HCEC 1CT (cell line): Measurements from ENCODE around the gene SNX13.
A peak's percentile ranks its signal among the peaks of the same experiment; 100 is the strongest.

Source experiments
- DNase-seq: peaks from one replicate; pipeline ENCODE4 v3.0.0-alpha.2; 2017

SNX13 gene

DNA sequence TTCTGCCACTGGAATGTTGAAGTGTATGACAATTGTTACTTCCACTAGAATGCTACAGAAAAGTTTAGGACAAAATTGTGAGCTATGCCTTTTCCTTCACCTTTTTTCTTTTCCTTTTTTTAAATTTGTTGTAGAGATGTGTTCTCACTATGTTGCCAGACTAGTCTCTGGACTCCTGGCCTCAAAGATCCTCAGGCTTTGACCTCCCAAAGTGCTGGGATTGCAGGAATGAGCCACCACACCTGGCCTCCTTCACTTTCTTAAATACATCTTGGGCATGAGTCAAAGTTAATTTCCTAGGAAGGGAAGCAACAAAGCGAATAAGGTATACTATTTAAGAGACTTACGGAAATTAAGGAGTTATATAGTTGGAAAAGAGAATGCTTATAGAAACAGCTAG lies 2.7 kb upstream of the SNX13 start:
- DNase-seq: no peak

DNA sequence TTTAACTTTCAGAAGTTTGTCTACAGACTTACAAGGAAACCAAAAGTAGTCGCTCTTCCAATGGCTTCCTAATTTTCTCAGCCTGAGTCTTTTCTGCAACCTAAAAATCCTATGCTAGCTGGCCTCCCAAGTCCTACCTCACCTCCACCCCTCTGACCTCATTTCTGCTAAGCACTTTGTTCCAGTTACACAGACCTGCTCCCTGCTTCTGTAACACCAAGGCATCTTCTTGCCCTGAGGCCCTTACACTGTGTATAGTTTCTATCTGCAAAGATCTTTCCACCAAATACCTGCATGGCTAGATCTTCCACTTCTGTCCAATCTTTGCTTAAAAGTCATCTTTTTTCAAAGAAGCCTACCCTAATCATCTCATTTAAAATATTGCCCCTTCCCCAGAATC lies 1.9 kb upstream of the SNX13 start:
- DNase-seq: no peak

DNA sequence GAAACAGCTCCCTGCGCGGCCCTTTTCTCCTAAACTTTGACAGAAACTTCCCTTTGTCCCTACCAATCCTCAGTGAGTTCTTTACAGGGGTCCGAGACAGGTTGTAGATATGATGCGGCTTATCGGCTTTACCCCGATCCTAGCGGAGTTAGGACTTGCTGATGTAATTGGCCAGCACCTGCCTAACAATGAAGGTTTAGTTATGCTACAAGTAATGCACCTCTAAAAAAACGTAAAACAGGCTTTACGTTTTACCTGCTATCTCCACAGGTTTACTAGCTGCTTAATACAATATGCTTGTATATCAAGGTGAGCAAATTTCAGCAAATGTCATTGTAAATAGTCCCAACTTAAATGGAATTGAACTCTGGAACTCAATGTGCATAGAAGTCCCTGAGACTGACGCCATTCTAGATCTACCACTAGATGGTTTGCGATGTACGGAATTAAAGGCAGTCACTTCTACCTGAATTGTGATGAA lies 697 bp upstream of the SNX13 start:
- no peak for DNase-seq

DNA sequence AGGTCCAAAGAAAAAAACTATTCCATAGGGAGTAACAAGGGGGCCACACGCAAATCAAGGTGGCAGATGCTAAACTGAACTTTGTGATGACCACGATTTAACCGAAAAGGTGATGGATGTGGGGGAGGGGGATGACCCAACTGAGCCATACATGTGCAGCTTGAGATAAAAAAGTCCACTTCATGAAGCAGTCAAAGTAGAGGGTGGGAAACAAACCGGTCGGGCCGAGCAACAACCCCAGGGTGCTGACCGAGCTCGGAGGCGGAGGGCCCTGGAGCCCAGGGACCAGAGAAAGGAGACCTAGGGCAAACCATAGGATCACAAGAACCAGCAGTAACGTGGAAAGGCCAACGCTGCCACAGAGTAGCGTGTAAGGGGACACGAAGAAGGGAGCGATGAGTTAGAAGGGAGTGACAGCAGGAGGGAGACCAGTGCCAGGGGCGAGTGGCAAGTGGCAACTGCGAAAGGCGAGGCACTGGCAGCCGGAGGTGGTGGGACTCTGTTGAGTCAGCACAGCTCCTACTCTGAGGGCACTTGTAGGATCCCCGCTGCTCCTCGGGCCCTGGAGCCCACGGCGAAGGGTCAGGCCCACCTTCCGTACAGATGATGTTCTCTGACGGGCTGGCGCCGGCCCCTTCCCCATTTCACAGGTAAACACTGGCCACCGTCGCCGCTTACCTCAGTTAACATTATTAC lies 540 bp downstream of the SNX13 start:
- DNase-seq: peak; percentile 50

- DNase-seq: peak; percentile 43
Observed at GRCh38 chr7:17939211-17939605, 1.1 kb downstream of the SNX13 start.

GRCh38 chr7:17937506-17938120 lies 2.7 kb downstream of the SNX13 start:
- DNase-seq: peak; percentile 9

- no peak for DNase-seq
Observed at GRCh38 chr7:17936321-17936720, 4.0 kb downstream of the SNX13 start.

DNA sequence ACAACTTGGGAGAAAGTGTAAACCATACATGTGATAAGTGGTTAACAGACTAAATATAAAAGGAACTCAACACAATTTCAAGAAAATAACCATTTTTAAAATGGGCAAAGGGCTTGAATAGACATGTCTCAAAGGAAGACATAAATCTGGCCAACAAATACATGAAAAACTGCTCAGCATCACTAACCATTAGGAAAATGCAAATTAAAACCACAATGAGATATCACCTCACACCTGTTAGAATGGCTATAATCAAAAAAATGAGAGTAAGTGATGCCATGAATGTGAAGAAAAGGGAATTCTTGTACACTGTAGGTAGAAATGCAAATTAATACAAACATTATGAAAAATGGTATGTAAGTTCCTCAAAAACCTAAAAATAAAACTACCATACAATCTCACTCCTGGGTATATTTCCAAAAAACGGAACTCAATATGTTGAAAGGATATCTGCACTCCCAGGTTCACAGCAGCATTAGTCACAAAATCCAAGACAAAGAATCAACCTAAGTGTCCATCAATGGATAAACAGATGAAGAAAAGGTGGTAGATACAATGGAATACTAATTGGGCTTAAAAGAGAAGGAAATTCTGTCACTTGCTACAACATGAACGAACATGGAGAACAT lies 5.6 kb downstream of the SNX13 start:
- DNase-seq: no peak

DNA sequence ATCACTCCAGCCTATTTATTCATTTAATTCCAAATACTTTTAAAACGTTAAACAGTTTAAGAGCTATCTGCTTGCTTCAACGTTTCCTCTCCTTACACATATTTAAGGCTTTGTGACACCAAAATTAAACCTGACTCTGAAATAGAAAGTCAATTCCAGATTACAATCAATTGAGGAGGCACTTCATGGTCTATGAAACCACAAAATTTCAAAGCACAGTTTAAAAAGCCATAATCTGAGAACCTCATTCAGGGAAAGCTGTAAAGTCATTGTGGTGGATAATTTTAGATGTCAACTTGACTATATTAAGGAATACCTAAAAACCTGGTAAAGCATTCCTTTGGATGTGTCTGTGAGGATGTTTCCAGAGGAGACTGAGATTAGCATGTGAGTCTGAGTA lies 6.2 kb downstream of the SNX13 start:
- no peak for DNase-seq

DNA sequence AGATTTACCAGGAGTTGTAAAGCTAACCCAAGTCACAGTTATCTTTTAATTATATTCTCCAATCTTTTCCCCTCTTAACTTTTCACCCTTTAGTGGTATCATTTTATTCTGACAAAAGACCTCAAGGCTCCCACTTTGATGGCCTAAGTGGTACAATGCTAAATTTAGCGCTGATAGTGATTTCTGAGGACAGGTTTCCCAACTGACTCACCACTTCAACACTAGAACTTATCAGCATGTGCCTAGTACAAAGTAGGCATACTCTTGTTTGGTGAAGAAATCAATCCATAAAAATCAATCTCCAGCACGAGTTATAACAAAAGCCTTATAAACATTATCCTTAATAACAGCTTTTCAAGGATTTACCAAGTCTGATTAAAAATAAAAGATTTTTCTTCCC lies 7.5 kb downstream of the SNX13 start:
- no peak for DNase-seq

DNA sequence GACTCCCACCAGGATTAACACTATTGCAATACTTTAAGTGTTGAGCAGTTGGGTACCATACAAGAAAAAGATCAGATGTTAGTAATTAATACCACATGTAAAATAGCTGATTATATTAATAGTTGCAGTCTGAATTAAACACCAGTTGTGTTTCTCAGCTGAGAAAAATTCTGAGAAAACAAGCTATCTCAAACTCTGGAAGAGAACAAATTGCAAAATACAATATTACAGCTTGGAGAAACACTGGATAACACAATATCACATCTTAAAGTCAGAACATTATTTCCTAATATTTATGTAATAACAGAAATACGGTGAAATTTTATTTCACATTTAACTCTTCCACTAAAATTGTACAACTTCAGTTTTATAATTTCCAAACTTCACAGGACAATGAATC lies 9.2 kb downstream of the SNX13 start:
- no peak for DNase-seq

- no peak for DNase-seq
Observed at GRCh38 chr7:17930546-17930945, 9.7 kb downstream of the SNX13 start.

DNA sequence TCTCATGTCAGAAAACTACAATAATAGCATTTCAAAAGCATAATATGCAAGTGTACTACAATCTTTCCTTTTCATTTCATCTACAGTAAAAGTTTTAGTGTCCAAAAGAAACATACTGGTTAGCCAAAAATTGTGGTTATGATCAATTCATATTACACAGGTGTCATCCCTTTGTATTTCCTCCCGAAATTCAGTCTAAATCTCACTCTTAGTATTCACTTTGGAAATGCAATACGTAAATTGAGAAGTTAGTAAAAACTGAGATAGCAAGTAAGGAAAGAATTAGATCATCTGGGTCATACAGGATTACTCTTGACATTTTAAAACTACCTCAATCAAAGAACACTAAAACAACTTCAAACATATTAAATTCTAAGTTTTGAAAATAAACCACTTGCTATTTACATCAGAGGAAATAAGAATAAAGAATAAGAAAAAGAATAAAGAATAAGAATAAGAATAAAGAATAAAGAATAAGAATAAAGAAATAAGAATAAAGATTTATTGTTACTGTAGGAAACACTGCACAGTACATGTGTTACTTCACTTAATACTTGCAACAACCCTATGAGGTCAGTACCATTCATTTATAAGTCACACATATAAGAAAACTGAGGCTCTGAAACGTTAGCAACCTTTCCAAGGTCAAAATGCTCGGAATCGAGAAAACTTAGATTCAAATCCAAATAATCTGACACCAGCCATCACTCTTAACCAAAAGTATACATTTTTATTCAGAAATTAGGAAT lies 10.5 kb downstream of the SNX13 start:
- DNase-seq: no peak

GRCh38 chr7:17928055-17928454 lies 12.2 kb downstream of the SNX13 start:
- DNase-seq: no peak

- DNase-seq: no peak
Observed at GRCh38 chr7:17921857-17922416, 18.4 kb downstream of the SNX13 start.

GRCh38 chr7:17917842-17918241 lies 22.5 kb downstream of the SNX13 start:
- no peak for DNase-seq

GRCh38 chr7:17916786-17917185 lies 23.5 kb downstream of the SNX13 start:
- no peak for DNase-seq

DNA sequence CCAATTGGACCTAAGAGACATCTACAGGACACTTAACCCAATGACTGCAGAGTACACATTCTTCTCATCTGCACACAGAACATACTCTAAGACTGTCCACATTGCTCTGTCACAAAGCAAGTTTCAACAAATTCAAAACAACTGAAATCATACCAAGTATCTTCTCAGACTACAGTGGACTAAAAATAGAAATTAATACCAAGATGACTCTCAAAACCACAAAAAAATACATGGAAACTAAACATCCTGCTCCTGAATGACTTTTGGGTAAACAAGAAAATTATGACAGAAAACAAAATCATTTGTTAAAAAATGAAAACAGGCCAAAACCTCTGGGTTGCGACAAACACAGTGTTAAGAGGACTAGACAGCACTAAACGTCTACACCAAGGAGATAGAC lies 24.5 kb downstream of the SNX13 start:
- no peak for DNase-seq

DNA sequence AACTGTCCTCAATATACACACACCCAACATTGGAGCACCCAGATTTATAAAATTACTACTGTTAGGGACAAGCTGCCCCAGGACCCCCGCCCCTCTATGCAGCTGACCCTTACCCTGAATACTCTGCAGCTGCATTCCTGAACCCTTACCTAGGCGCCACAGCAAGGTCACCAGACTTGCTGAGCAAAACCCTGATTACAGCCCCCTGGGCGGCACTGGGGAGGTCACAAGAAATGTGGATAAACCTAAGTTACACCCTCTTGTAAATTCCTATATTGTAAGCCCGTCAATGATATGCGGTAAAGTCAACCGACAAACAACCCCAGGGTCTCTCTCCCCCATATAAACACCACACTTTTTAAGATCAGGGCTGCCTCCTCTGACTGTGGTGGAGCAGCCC lies 25.1 kb downstream of the SNX13 start:
- no peak for DNase-seq

GRCh38 chr7:17913250-17913649 lies 27.0 kb downstream of the SNX13 start:
- no peak for DNase-seq

GRCh38 chr7:17912536-17913235 lies 27.6 kb downstream of the SNX13 start:
- no peak for DNase-seq

DNA sequence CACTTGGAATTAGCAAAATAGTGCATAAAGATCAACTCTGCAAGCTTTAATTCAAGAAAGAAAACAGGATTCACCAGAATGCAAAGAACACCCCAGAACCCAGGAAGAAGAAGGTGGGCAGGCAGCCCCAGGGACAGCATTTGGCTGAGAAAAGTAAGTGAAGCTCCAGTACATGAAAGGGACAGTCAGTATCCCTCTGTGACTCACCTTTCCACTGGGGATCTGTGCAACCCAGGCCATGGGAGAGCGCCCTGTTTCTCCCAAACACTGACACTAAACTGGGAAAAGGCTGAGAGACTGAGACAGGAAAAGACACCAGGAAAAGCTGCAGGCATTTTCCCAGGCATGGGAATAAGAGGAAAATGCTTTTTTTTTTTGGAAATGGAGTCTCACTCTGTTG lies 28.2 kb downstream of the SNX13 start:
- DNase-seq: no peak

DNA sequence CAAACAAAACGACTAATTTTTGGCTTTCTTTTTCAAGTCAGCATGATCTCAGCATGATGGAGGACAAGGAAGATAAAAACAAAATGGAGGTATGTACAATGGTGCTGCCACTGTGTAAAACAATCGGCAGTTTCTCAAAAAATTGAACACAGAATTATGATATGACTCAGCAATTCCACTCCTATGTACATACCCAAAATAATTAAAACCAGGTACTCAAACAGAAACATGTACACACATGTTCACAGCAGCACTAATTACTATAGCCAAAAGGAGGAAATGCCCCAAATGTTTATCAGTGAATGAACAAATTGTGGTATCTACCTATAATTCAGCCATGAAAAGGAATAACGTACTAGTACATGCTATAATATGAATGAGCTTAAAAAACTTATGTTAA lies 29.9 kb downstream of the SNX13 start:
- no peak for DNase-seq
